Neural cell (in vitro differentiated cells): ENCODE data around the gene PRSS38. TPM values are rescaled to one million over a fixed set of nuclear protein-coding genes. Genes with fewer than 3 reads are reported as not detected.

Experiments used
- H2AFZ ChIP-seq: fragments of 200-600, 300-800 bp; sonication (generic), shearing (Covaris generic); 2 replicates; pipeline ENCODE4 v1.6.0; 2014; ENCODE audit warnings: low read depth, mild to moderate bottlenecking, antibody characterized with exemption, low read length, moderate library complexity
- H3F3A ChIP-seq: fragments of 200-600 bp; shearing (Covaris generic); 2 replicates; pipeline ENCODE4 v1.6.1; 2016; ENCODE audit warnings: mild to moderate bottlenecking, moderate library complexity, mixed read lengths, antibody characterized with exemption, low read length; ENCODE audit not compliant: insufficient read depth, poor library complexity, severe bottlenecking
- H3K27ac ChIP-seq: fragments of 200-600, 300-800 bp; sonication (generic), shearing (Covaris generic); 2 replicates; pipeline ENCODE4 v1.5.1; 2014; ENCODE audit warnings: mild to moderate bottlenecking, low read length, moderate library complexity
- H3K27me3 ChIP-seq: fragments of 300-800, 200-600 bp; sonication (generic), shearing (Covaris generic); 2 replicates; pipeline ENCODE4 v1.6.0; 2014; ENCODE audit warnings: mild to moderate bottlenecking, low read depth, low read length, moderate library complexity; ENCODE audit not compliant: insufficient read depth
- H3K36me3 ChIP-seq: fragments of 300-800, 200-600 bp; sonication (generic), shearing (Covaris generic); 2 replicates; pipeline ENCODE4 v1.5.1; 2014; ENCODE audit warnings: mild to moderate bottlenecking, antibody characterized with exemption, low read length, moderate library complexity; ENCODE audit not compliant: insufficient read depth
- H3K4me2 ChIP-seq: fragments of 300-800, 200-600 bp; sonication (generic), shearing (Covaris generic); 2 replicates; pipeline ENCODE4 v1.6.0; 2014; ENCODE audit warnings: mild to moderate bottlenecking, low read length
- H3K4me3 ChIP-seq: fragments of 300-800, 200-600 bp; sonication (generic), shearing (Covaris generic); 2 replicates; pipeline ENCODE4 v1.5.1; 2014; ENCODE audit warnings: mild to moderate bottlenecking, low read length, moderate library complexity
- H3K79me2 ChIP-seq: fragments of 200-600 bp; shearing (Covaris generic); replicated peaks from 2 replicates; pipeline ENCODE4 v1.6.0; 2014; ENCODE audit warnings: mild to moderate bottlenecking, low read length, moderate library complexity; ENCODE audit not compliant: insufficient read depth
- H3K9ac ChIP-seq: fragments of 300-800, 200-600 bp; sonication (generic), shearing (Covaris generic); 2 replicates; pipeline ENCODE4 v1.6.1; 2016; ENCODE audit warnings: mild to moderate bottlenecking, low read length, mixed read lengths
- H3K9me2 ChIP-seq: fragments of 200-600 bp; shearing (Covaris generic); 2 replicates; pipeline ENCODE4 v1.6.1; 2016; ENCODE audit warnings: mild to moderate bottlenecking, low read length, mixed read lengths; ENCODE audit not compliant: insufficient read depth
- H3K9me3 ChIP-seq: fragments of 200-600, 300-800 bp; sonication (generic), shearing (Covaris generic); 2 replicates; pipeline ENCODE4 v1.6.1; 2016; ENCODE audit warnings: mild to moderate bottlenecking, mixed run types, low read length, moderate library complexity, mixed read lengths
- H4K20me1 ChIP-seq: fragments of 200-600 bp; shearing (Covaris generic); 2 replicates; pipeline ENCODE4 v1.6.1; 2016; ENCODE audit warnings: mild to moderate bottlenecking, mixed run types; ENCODE audit not compliant: insufficient read depth
- EP300 ChIP-seq: fragments of 450-650 bp; conservative IDR thresholded peaks from 2 replicates; pipeline ENCODE4 v1.6.1; 2014; ENCODE audit warnings: antibody characterized with exemption, mild to moderate bottlenecking, moderate library complexity; ENCODE audit not compliant: poor library complexity, severe bottlenecking
- EZH2 ChIP-seq: fragments of 200-600, 300-800 bp; shearing (Covaris generic), sonication (generic); IDR thresholded peaks from 2 replicates; pipeline ENCODE4 v1.6.1; 2014; ENCODE audit warnings: antibody characterized with exemption, low read length, borderline replicate concordance, mild to moderate bottlenecking; ENCODE audit not compliant: insufficient read depth, poor library complexity, severe bottlenecking
- MXI1 ChIP-seq: fragments of 450-650 bp; conservative IDR thresholded peaks from 2 replicates; pipeline ENCODE4 v1.6.1; 2014; ENCODE audit warnings: antibody characterized with exemption, mild to moderate bottlenecking; ENCODE audit not compliant: poor library complexity, severe bottlenecking
- POLR2AphosphoS5 ChIP-seq: IDR thresholded peaks from 2 replicates; pipeline ENCODE4 v1.6.1; 2012
- RAD21 ChIP-seq: fragments of 450-650 bp; conservative IDR thresholded peaks from 2 replicates; pipeline ENCODE4 v1.6.1; 2014; ENCODE audit warnings: antibody characterized with exemption, mild to moderate bottlenecking, moderate library complexity
- SMC3 ChIP-seq: fragments of 450-650 bp; conservative IDR thresholded peaks from 2 replicates; pipeline ENCODE4 v1.6.1; 2014; ENCODE audit warnings: antibody characterized with exemption, mild to moderate bottlenecking, moderate library complexity; ENCODE audit not compliant: poor library complexity
- TAF1 ChIP-seq: IDR thresholded peaks from 2 replicates; pipeline ENCODE4 v1.6.1; 2012; ENCODE audit warnings: low read depth
- polyA plus RNA-seq: library from polyadenylated mRNA; depleted of rRNA; stranded (reverse); fragments of >200 nt; gene quantifications from 2 replicates; pipeline ENCODE4 v1.2.3, GENCODE V29; 2014
- TF ChIP-seq, protein P1 (sequence below): IDR thresholded peaks from 2 replicates; pipeline ENCODE4 v1.6.1; 2012; ENCODE audit warnings: borderline replicate concordance
- TF ChIP-seq, protein P2 (sequence below): fragments of 450-650 bp; IDR thresholded peaks from 2 replicates; pipeline ENCODE4 v1.5.1; 2014; ENCODE audit warnings: antibody characterized with exemption, mild to moderate bottlenecking, moderate library complexity; ENCODE audit not compliant: poor library complexity, severe bottlenecking

The PRSS38 gene
- polyA plus RNA-seq, 1 donor from 2014 or later: not detected

DNA sequence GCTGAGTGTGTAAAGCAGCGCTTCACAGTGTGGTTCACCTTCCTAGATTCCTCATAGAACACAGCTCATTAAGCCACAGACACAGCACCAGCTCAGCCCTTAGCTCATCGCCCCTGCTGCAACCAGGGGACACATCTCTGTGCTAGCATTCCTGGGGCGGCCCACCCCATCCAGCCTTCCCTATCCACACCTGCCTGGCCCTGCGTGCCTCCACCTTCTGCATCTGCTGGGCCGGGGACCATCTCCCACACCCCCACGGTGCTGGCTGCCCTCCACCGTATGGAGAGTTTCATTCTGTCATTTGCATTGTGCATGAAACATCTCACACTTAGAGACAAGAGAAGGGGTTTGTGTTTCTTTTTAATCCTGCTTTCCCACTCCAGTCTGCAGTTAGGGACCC lies 35.8 kb upstream of the PRSS38 start:
- Histone ChIP-seq H3K27ac (no peak overlapping the region), H3K4me2 (no peak overlapping the region), H3K36me3 (no peaks in the 10 kb centered on the region), H3K9me2 (no peaks in the 10 kb centered on the region), H3K79me2 (no peaks in the 10 kb centered on the region), H3F3A (no peaks in the 10 kb centered on the region), H3K4me3 (no peak overlapping the region), H3K9me3 (no peaks in the 10 kb centered on the region), H3K9ac (no peak overlapping the region), H2AFZ (no peak overlapping the region), H4K20me1 (no peaks in the 10 kb centered on the region), H3K27me3 (no peaks in the 10 kb centered on the region)
- TF ChIP-seq, protein P1, sequence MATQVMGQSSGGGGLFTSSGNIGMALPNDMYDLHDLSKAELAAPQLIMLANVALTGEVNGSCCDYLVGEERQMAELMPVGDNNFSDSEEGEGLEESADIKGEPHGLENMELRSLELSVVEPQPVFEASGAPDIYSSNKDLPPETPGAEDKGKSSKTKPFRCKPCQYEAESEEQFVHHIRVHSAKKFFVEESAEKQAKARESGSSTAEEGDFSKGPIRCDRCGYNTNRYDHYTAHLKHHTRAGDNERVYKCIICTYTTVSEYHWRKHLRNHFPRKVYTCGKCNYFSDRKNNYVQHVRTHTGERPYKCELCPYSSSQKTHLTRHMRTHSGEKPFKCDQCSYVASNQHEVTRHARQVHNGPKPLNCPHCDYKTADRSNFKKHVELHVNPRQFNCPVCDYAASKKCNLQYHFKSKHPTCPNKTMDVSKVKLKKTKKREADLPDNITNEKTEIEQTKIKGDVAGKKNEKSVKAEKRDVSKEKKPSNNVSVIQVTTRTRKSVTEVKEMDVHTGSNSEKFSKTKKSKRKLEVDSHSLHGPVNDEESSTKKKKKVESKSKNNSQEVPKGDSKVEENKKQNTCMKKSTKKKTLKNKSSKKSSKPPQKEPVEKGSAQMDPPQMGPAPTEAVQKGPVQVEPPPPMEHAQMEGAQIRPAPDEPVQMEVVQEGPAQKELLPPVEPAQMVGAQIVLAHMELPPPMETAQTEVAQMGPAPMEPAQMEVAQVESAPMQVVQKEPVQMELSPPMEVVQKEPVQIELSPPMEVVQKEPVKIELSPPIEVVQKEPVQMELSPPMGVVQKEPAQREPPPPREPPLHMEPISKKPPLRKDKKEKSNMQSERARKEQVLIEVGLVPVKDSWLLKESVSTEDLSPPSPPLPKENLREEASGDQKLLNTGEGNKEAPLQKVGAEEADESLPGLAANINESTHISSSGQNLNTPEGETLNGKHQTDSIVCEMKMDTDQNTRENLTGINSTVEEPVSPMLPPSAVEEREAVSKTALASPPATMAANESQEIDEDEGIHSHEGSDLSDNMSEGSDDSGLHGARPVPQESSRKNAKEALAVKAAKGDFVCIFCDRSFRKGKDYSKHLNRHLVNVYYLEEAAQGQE: no peak
- no peak for TF ChIP-seq SMC3
- TF ChIP-seq, protein P2, sequence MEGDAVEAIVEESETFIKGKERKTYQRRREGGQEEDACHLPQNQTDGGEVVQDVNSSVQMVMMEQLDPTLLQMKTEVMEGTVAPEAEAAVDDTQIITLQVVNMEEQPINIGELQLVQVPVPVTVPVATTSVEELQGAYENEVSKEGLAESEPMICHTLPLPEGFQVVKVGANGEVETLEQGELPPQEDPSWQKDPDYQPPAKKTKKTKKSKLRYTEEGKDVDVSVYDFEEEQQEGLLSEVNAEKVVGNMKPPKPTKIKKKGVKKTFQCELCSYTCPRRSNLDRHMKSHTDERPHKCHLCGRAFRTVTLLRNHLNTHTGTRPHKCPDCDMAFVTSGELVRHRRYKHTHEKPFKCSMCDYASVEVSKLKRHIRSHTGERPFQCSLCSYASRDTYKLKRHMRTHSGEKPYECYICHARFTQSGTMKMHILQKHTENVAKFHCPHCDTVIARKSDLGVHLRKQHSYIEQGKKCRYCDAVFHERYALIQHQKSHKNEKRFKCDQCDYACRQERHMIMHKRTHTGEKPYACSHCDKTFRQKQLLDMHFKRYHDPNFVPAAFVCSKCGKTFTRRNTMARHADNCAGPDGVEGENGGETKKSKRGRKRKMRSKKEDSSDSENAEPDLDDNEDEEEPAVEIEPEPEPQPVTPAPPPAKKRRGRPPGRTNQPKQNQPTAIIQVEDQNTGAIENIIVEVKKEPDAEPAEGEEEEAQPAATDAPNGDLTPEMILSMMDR: no peak
- TF ChIP-seq POLR2AphosphoS5: no peak

DNA sequence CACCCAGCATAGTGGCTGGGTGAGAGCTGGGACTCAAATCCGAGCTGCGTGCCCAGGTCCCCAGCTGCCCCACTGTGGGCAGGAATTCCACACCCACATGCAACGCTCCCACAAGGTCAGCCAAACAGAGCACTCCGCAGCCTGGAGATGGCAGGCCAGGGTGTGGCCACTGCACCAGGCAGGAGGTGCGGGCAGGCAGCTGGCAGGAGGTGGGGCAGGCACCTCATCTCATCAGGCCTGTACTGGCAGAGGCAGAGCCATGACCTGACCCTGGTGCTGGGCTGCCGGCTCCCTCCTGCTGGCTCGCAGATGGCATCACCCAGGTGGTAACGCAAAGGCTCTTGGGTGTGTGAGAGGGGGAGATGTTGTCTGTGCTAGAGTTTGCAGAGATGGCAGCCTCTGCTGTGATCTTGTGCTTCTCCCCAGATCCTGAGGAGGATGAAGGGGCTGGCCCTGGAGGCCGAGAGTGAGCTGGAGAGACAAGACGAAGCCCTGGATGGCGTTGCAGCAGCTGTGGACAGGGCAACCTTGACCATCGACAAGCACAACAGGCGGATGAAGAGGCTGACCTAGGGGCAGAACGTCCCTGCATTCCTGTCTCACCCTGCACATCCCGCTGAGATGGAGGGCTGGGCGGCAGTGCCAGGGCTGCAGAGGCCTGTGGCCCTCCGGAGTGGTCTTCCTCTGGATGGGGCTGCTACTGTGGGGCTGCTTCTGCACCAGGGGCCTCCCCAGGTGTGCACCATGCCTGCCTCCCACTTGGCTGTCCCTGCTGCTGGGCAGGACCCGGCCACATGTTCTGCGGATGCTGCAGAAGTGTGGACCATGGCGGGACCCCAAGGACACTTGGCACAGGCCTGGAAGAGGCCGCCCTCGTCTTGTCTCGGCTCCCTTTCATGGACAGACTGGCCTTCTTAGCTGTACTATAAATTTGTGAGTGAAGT lies 35.1 kb upstream of the PRSS38 start:
- H3K9ac ChIP-seq: no peak overlapping the region
- H4K20me1 ChIP-seq: no peaks in the 10 kb centered on the region
- TF ChIP-seq EZH2 (no peak), MXI1 (no peak), TAF1 (no peak), EP300 (no peak), RAD21 (no peak), SMC3 (no peak), POLR2AphosphoS5 (no peak)
- TF ChIP-seq, protein P1: no peak
- TF ChIP-seq, protein P2: no peak
- no peaks in the 10 kb centered on the region for H3K9me2 ChIP-seq
- no peaks in the 10 kb centered on the region for H3K36me3 ChIP-seq
- H3K27me3 ChIP-seq: no peaks in the 10 kb centered on the region
- no peaks in the 10 kb centered on the region for H3K79me2 ChIP-seq
- no peak overlapping the region for H3K27ac ChIP-seq
- no peaks in the 10 kb centered on the region for H3K9me3 ChIP-seq
- H3F3A ChIP-seq: no peaks in the 10 kb centered on the region
- H3K4me2 ChIP-seq: no peak overlapping the region
- H2AFZ ChIP-seq: no peak overlapping the region
- H3K4me3 ChIP-seq: no peak overlapping the region
